Brain microvascular endothelial cell (primary cell): ENCODE results near the gene RPS6KA3.

Experiments
- DNase-seq: peaks from one replicate; pipeline ENCODE4 v3.0.0-alpha.2; 2020
- H3K27ac ChIP-seq: fragments of 250-450 bp; sonication (Bioruptor Pico); 2 replicates; pipeline ENCODE4 v1.5.1; 2020; ENCODE audit warnings: mild to moderate bottlenecking, moderate library complexity
- H3K27me3 ChIP-seq: fragments of 250-450 bp; sonication (Bioruptor Pico); replicated peaks from 2 replicates; pipeline ENCODE4 v1.5.1; 2020; ENCODE audit warnings: mild to moderate bottlenecking
- H3K36me3 ChIP-seq: fragments of 250-450 bp; sonication (Bioruptor Pico); replicated peaks from 2 replicates; pipeline ENCODE4 v1.5.1; 2020; ENCODE audit warnings: mild to moderate bottlenecking
- H3K4me3 ChIP-seq: 2 replicates; pipeline ENCODE4 v1.5.1; 2011; ENCODE audit warnings: low read depth, mild to moderate bottlenecking, control low read depth, low read length, moderate library complexity
- CTCF ChIP-seq: IDR thresholded peaks from 2 replicates; pipeline ENCODE4 v1.5.1; 2011; ENCODE audit warnings: low read depth, mild to moderate bottlenecking, moderate library complexity, low read length, control low read depth, inconsistent platforms; ENCODE audit errors: missing control alignments
- in situ Hi-C: cut with HindIII; loops from 2 replicates; pipeline ENCODE4 v1.10.0; 2017; ENCODE audit warnings: low sequenced_read_pairs, low pct_ligation_motif_present

The RPS6KA3 gene

GRCh38 chrX:20228245-20228644 is 38.5 kb downstream of the RPS6KA3 start:
- no peak for DNase-seq
- Histone ChIP-seq H3K36me3 (peaks cover 2% of the 10 kb centered on the region), H3K27me3 (no peaks in the 10 kb centered on the region), H3K4me3 (no peak overlapping the region), H3K27ac (no peak overlapping the region)
- TF ChIP-seq CTCF, result peak; percentile 3
- in situ Hi-C loops, result no loop called here

- H3K27ac ChIP-seq, result no peak overlapping the region
- H3K4me3 ChIP-seq, result no peak overlapping the region
- no peaks in the 10 kb centered on the region for H3K36me3 ChIP-seq
- DNase-seq, result no peak
- H3K27me3 ChIP-seq, result no peaks in the 10 kb centered on the region
- in situ Hi-C loops, result no loop called here
- TF ChIP-seq CTCF, result no peak
Observed at GRCh38 chrX:20227116-20227515, 39.6 kb downstream of the RPS6KA3 start.

GRCh38 chrX:20225488-20225833 is 41.2 kb downstream of the RPS6KA3 start:
- no peak for DNase-seq
- H3K27ac ChIP-seq, result no peak overlapping the region
- no peaks in the 10 kb centered on the region for H3K27me3 ChIP-seq
- H3K4me3 ChIP-seq, result no peak overlapping the region
- in situ Hi-C loops, result no loop called here
- no peaks in the 10 kb centered on the region for H3K36me3 ChIP-seq
- no peak for TF ChIP-seq CTCF

GRCh38 chrX:20224814-20225487 is 41.8 kb downstream of the RPS6KA3 start:
- no peak for TF ChIP-seq CTCF
- Histone ChIP-seq H3K4me3 (no peak overlapping the region), H3K27ac (no peak overlapping the region), H3K36me3 (no peaks in the 10 kb centered on the region), H3K27me3 (no peaks in the 10 kb centered on the region)
- in situ Hi-C loops, result no loop called here
- DNase-seq, result no peak

- Histone ChIP-seq H3K4me3 (no peak overlapping the region), H3K27me3 (no peaks in the 10 kb centered on the region), H3K36me3 (no peaks in the 10 kb centered on the region), H3K27ac (no peak overlapping the region)
- no peak for DNase-seq
- in situ Hi-C loops, result no loop called here
- no peak for TF ChIP-seq CTCF
Observed at GRCh38 chrX:20221902-20222301, 44.8 kb downstream of the RPS6KA3 start.
